ENCODE data around the gene ZNF146.
"Not testable (repeated sequence)": the region's sequence is repeated elsewhere in the genome, so short reads cannot be mapped to it uniquely, and the experiment has no call there.

The ZNF146 gene

DNA sequence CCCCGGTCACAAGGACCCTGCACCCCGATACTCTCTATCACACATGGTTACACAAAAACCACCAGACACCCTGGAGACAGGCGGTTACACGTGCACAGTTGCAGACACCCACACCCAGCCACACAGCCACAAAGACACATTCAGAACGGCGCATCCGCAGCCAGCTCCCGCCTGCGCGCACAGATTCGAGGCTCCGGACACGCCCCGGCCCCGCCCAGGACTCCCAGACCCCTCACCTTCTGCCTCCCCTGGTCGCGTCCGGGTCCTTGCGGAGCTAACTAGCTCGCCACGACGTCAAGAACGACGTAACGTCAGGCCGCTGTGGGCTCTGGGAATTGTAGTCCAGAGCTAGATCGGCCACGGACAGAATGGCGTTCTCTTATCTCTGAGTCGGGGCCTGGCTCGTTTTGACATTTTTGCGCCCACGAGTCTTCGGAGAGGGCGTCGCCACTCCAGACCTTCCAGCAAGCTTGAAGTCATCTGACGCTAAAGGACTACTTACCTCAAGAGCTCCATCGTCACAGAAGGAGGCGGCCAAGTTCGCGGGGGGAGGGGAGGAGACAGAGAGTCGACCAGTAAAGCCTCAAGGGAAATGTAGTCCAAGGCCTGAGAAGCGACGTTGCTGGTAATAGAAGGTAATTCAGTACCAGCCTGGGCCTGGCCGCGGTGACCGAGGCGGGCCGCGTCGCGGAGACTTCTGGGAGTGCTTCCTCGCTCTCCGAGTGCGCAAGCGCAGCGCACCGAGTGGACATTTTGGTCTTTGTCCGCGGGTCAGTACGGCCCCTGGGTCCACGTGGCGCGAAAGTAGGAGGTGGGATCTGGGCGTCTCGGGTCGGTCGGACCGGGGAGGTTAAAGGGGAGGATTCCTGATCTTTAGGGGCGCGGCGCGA, at the start of gene ZNF146, which contains the start of gene ZNF565:
Gene ZNF146, plus strand, starts transcription at position 721 of the 890 bp plus-strand sequence. CDS start 21,335 bp downstream, outside the sequence.
Gene ZNF565, minus strand, starts transcription at position 280 of the 890 bp plus-strand sequence. CDS start 12,680 bp downstream, outside the sequence.
- DNase-seq: peak; percentile 59 to 100 (median 98)

DNA sequence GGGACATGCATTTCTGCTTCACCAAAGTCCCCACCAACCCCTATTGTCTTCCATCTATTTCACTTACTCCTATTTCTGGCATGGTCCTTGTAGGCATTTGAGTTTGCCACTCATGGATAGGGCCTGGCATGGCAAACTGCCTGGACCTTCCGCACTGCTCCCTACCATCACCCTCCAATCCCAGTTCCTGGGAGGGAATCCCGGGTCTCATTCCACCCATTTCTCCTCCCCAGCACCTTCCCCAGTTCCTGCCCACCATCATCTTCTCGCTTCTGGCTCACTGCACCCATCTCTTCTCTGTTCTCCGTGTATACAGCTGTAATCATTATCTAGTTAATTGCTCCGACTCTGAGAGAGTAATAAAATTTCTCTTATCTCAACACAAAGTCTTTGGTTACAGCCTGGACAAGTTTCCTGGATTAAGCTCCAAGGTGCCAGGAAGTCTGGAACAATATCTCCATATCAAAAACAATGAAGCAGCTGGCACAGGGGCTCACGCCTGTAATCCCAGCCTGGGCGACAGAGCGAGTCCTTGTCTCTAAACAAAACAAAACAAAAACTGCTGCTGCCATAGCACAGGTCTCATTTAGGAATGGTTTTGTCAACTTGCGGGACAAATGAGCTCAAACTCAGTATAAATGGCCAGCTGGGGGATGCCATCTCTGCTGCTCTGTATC, 45.7 kb upstream of the ZNF146 start:
- DNase-seq: no peak

DNA sequence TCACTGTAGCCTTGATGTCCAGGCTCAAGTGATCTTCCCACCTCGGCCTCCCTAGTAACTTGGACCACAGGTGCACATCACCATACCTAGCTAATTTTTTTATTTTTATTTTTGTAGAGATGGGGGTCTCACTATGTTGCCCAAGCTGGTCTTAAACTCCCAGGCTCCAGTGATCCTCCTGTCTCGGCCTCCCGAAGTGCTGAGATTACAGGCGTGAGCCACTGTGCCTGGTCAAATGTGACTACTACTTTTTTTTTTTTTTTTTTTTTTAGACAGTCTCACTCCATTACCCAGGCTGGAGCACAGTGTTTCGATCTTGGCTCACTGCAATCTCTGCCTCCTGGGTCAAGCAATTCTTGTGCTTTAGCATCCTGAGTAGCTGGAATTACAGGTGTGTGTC, 42.1 kb upstream of the ZNF146 start:
- no peak for DNase-seq

DNA sequence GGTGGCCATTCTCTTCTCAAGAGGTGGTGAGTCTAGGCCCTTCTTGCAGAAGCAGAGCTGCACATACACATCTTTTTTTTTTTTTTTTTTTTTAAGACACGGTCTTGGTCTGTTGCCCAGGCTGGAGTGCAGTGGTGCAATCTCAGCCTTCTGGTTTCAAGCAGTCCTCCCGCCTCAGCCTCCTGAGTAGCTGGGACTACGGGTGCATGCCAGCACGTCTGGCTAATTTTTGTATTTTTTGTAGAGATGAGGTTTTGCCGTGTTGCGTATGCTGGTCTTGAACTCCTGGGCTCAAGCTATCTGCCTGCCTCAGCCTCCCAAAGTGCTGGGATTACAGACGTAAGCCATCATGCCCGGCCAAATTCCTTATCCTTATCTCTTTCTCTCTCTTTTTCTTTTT, 41.1 kb upstream of the ZNF146 start:
- not testable (repeated sequence) for DNase-seq

DNA sequence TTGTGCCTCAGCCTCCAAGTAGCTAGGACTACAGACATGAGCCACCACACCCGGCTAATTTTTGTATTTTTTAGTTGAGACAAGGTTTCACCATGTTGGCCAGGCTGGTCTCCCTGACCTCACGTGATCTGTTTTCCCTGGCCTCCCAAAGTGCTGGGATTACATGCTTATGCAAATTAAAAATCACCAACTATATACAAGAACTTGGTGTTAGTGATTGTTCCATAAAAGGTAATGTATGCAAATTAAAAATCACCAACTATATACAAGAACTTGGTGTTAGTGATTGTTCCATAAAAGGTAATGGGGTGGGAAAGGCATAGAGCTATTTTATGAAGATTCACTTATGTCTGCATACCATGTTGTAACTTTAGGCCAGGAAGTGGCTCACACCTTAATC, 35.8 kb upstream of the ZNF146 start:
- not testable (repeated sequence) for DNase-seq

DNA sequence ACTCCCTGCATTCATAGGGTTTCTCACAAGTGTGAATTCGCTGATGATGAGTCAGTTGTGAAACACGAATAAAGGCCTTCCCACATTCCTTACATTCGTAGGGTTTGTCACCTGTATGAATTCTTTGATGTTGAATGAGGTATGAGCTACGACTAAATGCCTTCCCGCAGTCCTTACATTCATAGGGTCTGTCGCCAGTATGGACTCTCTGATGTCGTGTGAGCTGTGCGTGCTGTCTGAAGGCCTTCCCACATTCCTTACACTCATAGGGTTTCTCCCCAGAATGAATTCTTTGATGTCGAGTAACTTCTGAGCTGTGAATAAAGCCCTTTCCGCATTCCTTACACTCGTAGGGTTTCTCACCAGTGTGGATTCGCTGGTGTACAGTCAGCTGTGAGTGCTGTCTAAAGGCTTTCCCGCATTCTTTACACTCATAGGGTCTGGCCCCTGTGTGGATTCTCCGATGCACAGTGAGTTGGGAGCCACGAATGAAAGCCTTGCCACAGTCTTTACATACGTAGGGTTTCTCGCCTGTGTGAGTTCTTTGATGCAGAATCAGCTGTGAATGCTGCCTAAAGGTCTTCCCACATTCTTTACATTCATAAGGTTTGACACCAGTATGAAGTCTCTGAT, 32.2 kb upstream of the ZNF146 start:
- DNase-seq: no peak

DNA sequence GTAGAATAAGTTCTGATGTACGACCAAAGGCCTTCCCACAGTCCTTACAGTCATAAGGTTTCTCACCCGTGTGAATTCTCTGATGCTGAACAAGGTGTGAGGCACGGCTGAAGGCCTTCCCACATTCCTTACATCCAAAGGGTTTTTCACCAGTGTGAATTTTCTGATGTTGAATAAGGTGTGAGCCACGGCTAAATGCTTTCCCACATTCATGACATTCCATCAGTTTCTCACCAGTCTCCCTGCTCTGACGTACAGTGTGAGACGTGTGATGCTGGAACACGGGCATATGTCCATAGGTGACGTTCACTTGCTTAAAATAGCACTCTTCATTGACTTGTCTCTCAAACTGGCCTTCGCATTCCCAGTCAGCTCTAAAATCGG, 31.7 kb upstream of the ZNF146 start:
- no peak for DNase-seq

DNA sequence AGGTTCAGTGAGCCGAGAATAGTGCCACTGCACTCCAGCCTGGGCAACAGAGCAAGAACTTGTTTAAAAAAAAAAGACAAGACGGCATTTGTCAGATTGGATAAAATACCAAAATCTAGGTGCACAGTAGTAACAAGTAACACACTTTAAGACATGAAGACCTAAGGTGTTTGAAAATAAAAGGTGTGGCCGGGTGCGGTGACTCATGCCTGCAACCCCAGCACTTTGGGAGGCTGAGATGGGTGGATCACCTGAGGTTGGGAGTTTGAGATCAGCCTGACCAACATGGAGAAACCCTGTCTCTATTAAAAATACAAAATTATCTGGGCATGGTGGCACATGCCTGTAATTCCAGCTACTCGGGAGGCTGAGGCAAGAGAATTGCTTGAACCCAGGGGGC, 28.2 kb upstream of the ZNF146 start:
- DNase-seq: not testable (repeated sequence)

DNA sequence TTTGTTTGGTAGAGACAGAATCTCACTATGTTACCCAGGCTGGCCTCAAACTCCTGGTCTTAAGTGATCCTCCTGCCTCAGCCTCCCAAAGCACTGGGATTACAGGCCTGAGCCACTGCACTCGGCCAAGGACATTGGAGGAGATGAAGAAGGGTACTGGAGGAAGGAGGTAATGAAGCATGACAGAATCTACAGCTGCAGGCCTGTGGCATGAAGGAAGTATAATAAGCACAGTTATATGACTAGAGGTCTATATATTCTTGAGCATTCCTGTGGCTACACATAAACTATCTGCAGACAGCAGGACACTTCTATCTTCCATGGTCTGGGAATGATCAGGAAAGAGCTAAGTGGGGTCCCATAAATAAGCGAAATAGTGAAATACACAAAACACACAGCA, 18.7 kb upstream of the ZNF146 start:
- no peak for DNase-seq

DNA sequence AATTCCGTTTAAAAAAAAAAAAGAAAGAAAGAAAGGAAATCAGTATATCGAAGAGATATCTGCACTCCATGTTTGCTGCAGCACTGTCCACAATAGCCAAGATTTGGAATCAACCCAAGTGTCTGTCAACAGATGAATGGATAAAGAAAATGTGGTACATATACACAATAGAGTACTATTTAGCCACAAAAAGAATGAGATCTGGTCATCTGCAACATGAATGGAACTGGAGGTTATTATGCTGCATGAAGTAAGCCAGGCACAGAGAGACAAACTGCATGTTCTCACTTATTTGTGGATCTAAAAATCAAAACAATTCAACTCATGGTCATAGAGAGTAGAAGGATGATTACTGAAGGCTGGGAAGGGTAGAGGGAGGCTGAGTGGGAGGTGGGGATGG, 16.8 kb upstream of the ZNF146 start:
- peak in 21 of 56 donors; percentile 3 to 93 (median 40) for DNase-seq

DNA sequence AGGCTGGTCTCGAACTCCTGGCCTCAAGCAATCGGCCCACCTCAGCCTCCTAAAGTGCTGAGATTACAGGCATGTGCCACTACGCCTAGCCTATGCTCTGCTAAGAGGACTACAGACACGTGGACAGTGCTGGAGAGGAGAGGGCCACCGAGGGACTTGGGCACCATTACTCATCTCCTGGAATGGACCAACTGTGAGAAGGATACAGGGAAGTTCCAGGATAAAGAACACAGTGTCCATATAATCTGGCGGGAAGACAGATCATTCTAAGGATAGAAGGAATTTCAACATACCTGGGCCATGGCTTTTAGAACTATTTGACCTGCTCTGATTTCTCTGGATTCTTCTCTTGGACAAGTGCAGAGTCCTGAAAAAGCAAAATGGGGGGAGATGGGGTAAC, 13.2 kb upstream of the ZNF146 start:
- no peak for DNase-seq

DNA sequence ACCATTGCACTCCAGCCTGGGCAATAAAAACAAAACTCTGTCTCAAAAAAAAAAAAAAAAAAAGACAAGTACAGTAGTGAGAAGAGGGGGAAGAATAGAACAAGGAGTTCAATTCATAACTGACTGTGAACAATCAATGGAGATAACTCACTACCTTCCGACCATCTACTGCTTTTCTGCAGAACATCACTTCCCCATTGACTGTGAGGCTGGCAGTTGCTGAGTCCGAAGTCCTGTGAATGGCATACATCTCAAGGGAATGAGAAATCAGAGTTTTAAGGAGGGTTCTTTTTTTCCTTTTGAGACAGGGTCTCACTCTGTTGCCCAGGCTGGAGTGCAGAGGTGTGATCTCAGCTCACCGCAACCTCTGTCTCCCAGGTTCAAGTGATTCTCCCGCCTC, 11.6 kb upstream of the ZNF146 start:
- no peak for DNase-seq

DNA sequence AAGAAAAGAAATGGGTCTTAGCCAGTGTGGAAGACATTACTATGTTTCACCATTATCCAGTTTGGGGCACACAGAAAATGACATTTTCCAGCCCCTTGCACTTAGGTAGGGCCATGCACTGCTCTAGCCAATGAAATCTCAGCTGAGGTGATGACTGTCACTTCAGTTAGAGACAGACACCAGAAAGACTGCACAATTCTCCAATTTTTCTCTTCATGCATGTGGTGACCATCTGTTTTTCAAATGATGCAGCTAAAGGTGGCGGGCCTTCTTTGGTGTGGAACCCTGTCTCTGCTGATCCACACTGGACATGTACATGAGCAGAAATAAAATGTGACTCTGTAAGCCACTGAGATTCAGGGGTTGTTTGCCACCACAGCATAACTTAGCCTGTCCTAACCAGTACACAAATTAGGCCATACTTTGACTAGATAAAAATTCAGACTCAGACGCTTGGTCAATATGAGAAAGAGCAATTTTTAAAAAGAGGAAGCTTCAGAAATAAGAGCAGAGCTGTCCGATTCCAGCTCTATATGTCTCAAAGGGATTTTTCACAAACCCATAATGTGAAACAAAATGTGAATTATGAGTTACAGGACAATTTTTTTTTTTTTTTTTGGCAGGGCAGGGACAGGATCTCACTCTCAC, 7.2 kb upstream of the ZNF146 start:
- no peak for DNase-seq

DNA sequence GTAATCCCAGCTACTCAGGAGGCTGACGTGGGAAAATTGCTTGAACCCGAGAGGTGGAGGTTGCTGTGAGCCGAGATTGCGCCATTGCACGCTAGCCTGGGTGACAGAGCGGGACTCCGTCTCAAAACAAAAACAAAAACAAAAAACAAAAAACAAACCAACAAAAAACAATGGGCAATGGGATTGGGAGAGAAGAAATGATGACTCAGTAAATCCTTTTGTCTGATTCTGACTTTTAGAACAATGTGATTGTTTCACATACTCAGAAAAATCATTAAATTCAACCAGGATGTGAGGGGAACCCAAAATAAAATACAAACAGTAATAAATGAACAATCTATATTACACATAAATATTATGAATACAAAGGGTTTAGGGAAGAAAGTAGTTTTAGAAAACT, 5.5 kb upstream of the ZNF146 start:
- no peak for DNase-seq

DNA sequence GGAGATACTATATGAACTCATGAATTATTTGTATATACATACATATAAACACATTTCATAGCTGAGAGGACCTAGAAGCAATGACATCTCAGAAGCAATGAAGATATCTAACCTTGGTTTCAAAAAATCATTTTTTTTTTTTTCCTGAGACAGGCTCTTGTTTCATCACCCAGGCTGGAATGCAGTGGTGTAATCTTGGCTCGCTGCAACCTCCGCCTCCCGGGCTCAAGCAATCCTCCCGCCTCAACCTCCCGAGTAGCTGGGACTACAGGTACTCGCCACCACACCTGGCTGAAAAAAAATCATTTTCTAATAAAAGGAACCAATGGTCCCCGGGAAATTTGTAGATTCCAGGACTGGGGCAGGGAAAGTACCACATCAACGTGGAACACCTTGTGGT, 4.4 kb upstream of the ZNF146 start:
- no peak for DNase-seq

DNA sequence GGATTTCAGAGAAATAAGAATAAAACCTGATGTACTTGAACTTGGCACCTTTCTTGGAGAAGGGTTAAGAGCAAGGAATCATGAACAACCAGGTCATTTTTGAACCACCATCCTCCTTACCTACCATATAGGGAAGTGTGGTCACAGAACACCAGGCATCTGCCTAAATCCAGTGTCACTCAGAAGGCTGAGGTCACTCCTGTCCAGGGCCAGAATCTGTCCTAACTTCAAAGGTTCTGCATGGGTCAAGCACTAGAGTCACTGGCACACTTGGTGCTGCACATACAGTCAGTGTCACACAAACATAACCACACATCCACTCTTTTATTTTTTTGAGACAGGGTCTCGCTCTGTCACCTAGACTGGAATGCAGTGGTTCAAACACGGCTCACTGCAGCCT, 2.0 kb upstream of the ZNF146 start:
- DNase-seq: no peak

DNA sequence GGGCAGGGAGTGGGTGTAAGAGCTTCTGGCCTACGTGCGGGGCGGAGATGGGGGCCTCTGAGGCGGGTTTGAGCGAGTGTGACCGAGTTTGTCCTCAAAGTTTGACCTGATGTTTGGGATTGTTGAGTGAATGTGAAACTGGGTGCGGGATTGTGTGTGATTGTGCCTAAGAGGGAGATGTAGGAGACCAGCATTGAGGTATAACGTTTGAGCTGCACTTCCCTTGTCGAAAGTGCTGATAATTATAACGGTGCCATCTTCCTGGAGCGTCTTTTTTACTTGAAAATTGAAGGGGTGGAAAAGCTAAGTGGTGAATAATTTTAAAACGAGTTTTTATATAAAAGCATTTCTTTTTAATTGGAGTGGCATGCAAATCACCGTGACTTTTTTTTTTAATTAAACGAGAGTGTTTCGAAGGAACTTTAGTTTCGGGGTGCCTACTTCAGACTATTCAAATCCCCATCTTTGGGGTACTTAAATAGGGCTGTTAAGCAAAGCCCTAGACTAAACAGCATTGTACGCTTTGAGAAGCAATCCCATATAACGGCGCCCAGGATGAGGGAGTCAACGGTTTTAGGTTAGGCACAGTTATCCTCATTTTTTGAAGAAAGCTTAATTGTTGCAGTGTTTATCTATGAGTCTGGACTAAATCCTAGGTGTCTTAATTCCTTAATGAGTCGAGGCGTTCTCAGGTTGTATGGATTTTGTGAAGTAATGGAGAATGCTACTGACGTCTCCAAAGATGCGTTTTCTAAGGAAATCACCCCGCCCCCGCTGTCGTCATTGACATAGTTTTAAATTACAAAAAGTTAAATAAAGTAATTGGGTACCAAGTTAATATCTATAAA, 594 bp downstream of the ZNF146 start:
- DNase-seq: peak in 1 of 56 donors; percentile 66

DNA sequence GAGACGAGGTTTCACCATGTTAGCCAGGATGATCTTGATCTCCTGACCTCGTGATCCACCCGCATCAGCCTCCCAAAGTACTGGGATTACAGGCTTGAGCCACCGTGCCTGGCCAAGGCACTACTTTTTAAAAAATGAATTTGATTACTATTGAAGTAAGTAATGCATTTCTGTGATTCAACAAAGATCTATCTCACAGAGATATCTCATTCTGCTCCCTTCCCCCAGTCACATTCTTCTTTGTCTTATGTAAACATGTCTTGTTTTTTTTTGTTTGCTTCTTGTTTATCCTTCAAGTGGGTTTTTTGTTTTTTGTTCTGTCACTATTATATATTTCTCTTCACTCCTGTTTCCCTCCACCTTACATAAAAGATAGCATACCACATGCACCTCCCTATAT, 6.6 kb downstream of the ZNF146 start:
- no peak for DNase-seq

DNA sequence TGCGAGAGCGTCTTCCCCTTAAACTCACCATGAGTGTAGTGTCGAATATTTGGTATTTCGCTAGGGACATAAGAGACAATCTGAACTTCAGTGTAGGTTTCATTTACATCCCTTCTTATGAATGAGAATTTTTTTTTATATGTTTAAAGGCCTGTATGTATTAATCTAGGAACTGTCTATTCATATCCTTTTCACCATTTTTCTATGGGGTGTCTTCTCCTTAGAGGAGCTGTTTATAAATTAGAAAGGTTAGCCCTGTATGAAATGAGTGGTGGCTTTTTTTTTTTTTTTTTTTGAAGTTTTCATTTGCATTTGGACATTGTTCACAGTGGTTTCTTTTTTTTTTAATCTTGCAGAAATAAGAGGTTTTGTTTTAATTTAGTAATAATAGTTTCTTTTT, 7.6 kb downstream of the ZNF146 start:
- DNase-seq: no peak

DNA sequence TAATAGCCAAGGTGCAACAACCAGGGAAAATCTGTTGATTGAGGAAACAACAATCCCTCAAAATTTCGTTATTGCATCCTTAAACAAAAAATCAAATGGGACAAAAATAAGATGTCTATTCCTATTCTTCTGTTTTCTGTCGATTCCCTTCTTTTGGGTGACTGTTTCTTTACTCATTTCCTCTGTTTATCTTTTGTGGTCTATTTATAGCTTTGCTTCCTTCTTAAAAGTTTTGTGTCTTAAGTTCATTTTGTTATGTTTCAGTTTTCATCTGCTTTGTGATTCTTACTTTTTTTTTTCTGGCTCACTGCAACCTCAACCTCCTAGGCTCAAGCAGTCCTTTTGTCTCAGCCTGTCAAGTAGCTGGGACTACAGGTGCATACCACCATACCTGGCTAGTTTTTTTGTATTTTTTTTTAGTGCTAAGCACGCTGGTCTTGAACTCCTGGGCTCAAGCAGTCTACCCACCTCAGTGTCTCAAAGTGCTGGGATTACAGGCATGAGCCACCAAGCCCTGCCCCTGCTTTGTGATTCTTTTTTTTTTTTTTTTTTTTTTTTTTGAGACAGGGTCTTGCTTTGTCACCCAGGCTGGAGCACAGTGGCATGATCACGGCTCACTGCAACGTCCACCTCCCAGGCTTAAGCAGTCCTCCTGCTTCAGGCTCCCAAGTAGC, 10.4 kb downstream of the ZNF146 start:
- no peak for DNase-seq

Data from amygdala (tissue), 56 donors.